Measurements from ENCODE around the gene SKP1.
A peak's percentile ranks its signal among the peaks of the same experiment; 100 is the strongest.

SKP1 gene

GRCh38 chr5:134143431-134143830, 33.3 kb downstream of the SKP1 start:
- no peak for DNase-seq

- no peak for DNase-seq
Observed at GRCh38 chr5:134142806-134143205, 33.9 kb downstream of the SKP1 start.

GRCh38 chr5:134142052-134142451, 34.7 kb downstream of the SKP1 start:
- no peak for DNase-seq

GRCh38 chr5:134141331-134142050, 35.3 kb downstream of the SKP1 start:
- no peak for DNase-seq

- DNase-seq: peak; percentile 69
Observed at GRCh38 chr5:134140530-134141201, 36.1 kb downstream of the SKP1 start.

- DNase-seq: no peak
Observed at GRCh38 chr5:134139891-134140469, 36.8 kb downstream of the SKP1 start.

- no peak for DNase-seq
Observed at GRCh38 chr5:134139377-134139851, 37.3 kb downstream of the SKP1 start.

- peak; percentile 12 for DNase-seq
Observed at GRCh38 chr5:134138416-134139376, 38.1 kb downstream of the SKP1 start.

- no peak for DNase-seq
Observed at GRCh38 chr5:134136771-134137170, 40.0 kb downstream of the SKP1 start.

GRCh38 chr5:134136221-134136631, 40.5 kb downstream of the SKP1 start:
- DNase-seq: peak; percentile 10

GRCh38 chr5:134135091-134135655, 41.6 kb downstream of the SKP1 start:
- peak; percentile 11 for DNase-seq

- peak; percentile 10 for DNase-seq
Observed at GRCh38 chr5:134133995-134134541, 42.7 kb downstream of the SKP1 start.

GRCh38 chr5:134133188-134133994, 43.4 kb downstream of the SKP1 start:
- DNase-seq: peak; percentile 15

- peak; percentile 89 for DNase-seq
Observed at GRCh38 chr5:134132372-134133187, 44.2 kb downstream of the SKP1 start.

- DNase-seq: no peak
Observed at GRCh38 chr5:134131578-134132350, 45.0 kb downstream of the SKP1 start.

GRCh38 chr5:134131165-134131564, 45.6 kb downstream of the SKP1 start:
- DNase-seq: no peak

GRCh38 chr5:134130239-134130945, 46.4 kb downstream of the SKP1 start:
- no peak for DNase-seq

GRCh38 chr5:134129411-134130238, 47.1 kb downstream of the SKP1 start:
- no peak for DNase-seq

Data from CD4-positive, alpha-beta T cell treated with Interleukin-15 for 1 hour (primary cell).